Nephron (organoid): Measurements from ENCODE around the gene MLANA.

Source experiments
- H3K27ac Mint-ChIP-seq, 3 experiments: 2 replicates each; pipeline ENCODE4 v1.8.0; 2020; ENCODE audit warnings: mixed read lengths in 3 of 3, mild to moderate bottlenecking in 2 of 3, moderate library complexity in 1 of 3
- H3K27me3 Mint-ChIP-seq: 2 replicates; pipeline ENCODE4 v1.8.0; 2021; ENCODE audit warnings: low read depth, mild to moderate bottlenecking, moderate library complexity, mixed read lengths
- H3K36me3 Mint-ChIP-seq: 2 replicates; pipeline ENCODE4 v1.8.0; 2020; ENCODE audit warnings: low read depth, mixed read lengths
- H3K4me1 Mint-ChIP-seq: 2 replicates; pipeline ENCODE4 v1.8.0; 2020; ENCODE audit warnings: mixed read lengths
- H3K4me3 Mint-ChIP-seq, 3 experiments: 2 replicates each; pipeline ENCODE4 v1.8.0; 2020; ENCODE audit warnings: mild to moderate bottlenecking in 3 of 3, mixed read lengths in 3 of 3, moderate library complexity in 2 of 3
- H3K9me3 Mint-ChIP-seq: 2 replicates; pipeline ENCODE4 v1.8.0; 2020; ENCODE audit warnings: mixed read lengths
- TF ChIP-seq, protein P1 (sequence below), 3 experiments: fragments of 200-600 bp; sonication (generic); IDR thresholded peaks; one replicate each; pipeline ENCODE4 v1.5.0; 2021; ENCODE audit warnings: antibody characterized with exemption in 3 of 3; ENCODE audit not compliant: unreplicated experiment in 3 of 3

Gene MLANA

GRCh38 chr9:5899292-5899691 is 8.6 kb downstream of the MLANA start:
- peaks cover 6% of the 10 kb centered on the region for H3K4me1 Mint-ChIP-seq
- TF ChIP-seq, protein P1, sequence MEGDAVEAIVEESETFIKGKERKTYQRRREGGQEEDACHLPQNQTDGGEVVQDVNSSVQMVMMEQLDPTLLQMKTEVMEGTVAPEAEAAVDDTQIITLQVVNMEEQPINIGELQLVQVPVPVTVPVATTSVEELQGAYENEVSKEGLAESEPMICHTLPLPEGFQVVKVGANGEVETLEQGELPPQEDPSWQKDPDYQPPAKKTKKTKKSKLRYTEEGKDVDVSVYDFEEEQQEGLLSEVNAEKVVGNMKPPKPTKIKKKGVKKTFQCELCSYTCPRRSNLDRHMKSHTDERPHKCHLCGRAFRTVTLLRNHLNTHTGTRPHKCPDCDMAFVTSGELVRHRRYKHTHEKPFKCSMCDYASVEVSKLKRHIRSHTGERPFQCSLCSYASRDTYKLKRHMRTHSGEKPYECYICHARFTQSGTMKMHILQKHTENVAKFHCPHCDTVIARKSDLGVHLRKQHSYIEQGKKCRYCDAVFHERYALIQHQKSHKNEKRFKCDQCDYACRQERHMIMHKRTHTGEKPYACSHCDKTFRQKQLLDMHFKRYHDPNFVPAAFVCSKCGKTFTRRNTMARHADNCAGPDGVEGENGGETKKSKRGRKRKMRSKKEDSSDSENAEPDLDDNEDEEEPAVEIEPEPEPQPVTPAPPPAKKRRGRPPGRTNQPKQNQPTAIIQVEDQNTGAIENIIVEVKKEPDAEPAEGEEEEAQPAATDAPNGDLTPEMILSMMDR (IDR thresholded peaks at IDR 0.05; ENCODE audit: unreplicated experiment in 3 of 3) = no peak
- H3K27ac Mint-ChIP-seq = no peak overlapping the region

DNA sequence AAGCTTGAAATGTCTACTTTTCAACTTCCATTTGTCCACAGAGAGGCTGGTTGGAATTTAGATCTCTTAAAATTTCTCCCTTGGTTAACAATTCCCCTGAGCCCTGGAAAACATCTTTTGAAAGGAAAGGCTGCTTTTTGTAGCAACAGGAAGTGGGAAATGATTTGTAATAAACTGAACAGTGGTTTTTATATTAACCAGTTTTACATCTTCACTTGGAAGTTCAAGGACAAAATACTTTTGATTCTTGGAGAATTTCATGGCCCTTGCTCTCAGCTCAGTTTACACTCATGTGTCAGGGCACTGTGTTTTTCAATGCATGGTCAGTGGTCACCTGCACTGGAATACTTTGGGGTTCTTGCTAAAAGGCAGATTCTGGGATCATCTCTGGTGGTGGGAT is 9.9 kb downstream of the MLANA start:
- H3K4me1 Mint-ChIP-seq = peaks cover 6% of the 10 kb centered on the region
- TF ChIP-seq, protein P1 (IDR thresholded peaks at IDR 0.05; ENCODE audit: unreplicated experiment in 3 of 3) = no peak
- H3K36me3 Mint-ChIP-seq = peaks cover 33% of the 10 kb centered on the region
- peak overlapping the region; percentile 67 to 93 (median 87) for H3K27ac Mint-ChIP-seq
- no peak overlapping the region for H3K4me3 Mint-ChIP-seq
- H3K9me3 Mint-ChIP-seq = no peaks in the 10 kb centered on the region
- H3K27me3 Mint-ChIP-seq = no peaks in the 10 kb centered on the region

More at GRCh38 chr9:5899292-5899691, 8.6 kb downstream of the MLANA start:
- Mint-ChIP-seq H3K36me3 (peaks cover 24% of the 10 kb centered on the region), H3K9me3 (no peaks in the 10 kb centered on the region), H3K27me3 (no peaks in the 10 kb centered on the region), H3K4me3 (no peak overlapping the region)

GRCh38 chr9:5902377-5902776 is 11.7 kb downstream of the MLANA start:
- H3K9me3 Mint-ChIP-seq = no peaks in the 10 kb centered on the region
- no peaks in the 10 kb centered on the region for H3K27me3 Mint-ChIP-seq
- H3K4me1 Mint-ChIP-seq = peaks cover 6% of the 10 kb centered on the region
- H3K27ac Mint-ChIP-seq = no peak overlapping the region
- TF ChIP-seq, protein P1 (IDR thresholded peaks at IDR 0.05; ENCODE audit: unreplicated experiment in 3 of 3) = no peak
- H3K36me3 Mint-ChIP-seq = peaks cover 28% of the 10 kb centered on the region
- H3K4me3 Mint-ChIP-seq = no peak overlapping the region

GRCh38 chr9:5908918-5909317 is 18.2 kb downstream of the MLANA start:
- TF ChIP-seq, protein P1 (IDR thresholded peaks at IDR 0.05; ENCODE audit: unreplicated experiment in 3 of 3) = no peak
- Mint-ChIP-seq H3K4me1 (no peaks in the 10 kb centered on the region), H3K27me3 (no peaks in the 10 kb centered on the region), H3K9me3 (no peaks in the 10 kb centered on the region), H3K36me3 (peaks cover 24% of the 10 kb centered on the region), H3K27ac (no peak overlapping the region), H3K4me3 (no peak overlapping the region)

GRCh38 chr9:5909976-5910375 is 19.3 kb downstream of the MLANA start:
- H3K36me3 Mint-ChIP-seq = peaks cover 18% of the 10 kb centered on the region
- TF ChIP-seq, protein P1 (IDR thresholded peaks at IDR 0.05; ENCODE audit: unreplicated experiment in 3 of 3) = no peak
- no peaks in the 10 kb centered on the region for H3K4me1 Mint-ChIP-seq
- H3K9me3 Mint-ChIP-seq = no peaks in the 10 kb centered on the region
- H3K27ac Mint-ChIP-seq = no peak overlapping the region
- H3K4me3 Mint-ChIP-seq = no peak overlapping the region
- H3K27me3 Mint-ChIP-seq = no peaks in the 10 kb centered on the region

DNA sequence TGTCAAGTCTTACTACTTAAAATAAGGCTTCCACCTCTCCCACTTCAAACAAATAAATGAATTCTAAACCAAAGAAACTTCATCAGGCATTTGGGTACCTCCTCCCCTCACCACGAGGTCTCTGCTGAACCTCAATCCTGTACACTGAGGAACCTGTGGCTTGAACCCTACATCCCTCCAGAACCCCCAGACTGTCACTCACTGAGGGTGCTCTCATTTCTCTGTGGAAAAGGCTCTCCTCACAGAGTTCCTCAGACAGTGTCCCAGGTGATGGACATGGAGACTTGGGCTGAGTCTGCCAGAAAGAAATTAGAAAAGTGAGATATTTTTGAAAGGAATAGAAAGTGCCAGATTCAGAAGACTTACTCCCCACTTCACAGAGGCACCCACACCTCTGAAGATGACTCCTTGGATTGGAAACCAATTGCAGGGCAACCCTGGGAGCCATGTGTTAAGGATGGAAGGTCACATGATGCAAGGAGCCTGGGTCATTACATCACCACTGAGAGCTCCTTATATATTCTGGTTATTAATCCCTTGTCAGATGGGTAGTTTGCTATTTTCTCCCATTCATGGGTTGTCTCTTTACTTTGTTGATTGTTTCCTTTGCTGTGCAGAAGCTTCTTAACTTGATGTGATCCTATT is 19.8 kb downstream of the MLANA start:
- H3K27ac Mint-ChIP-seq = no peak overlapping the region
- TF ChIP-seq, protein P1 (IDR thresholded peaks at IDR 0.05; ENCODE audit: unreplicated experiment in 3 of 3) = no peak
- H3K9me3 Mint-ChIP-seq = no peaks in the 10 kb centered on the region
- no peaks in the 10 kb centered on the region for H3K4me1 Mint-ChIP-seq
- no peak overlapping the region for H3K4me3 Mint-ChIP-seq
- peaks cover 14% of the 10 kb centered on the region for H3K36me3 Mint-ChIP-seq
- no peaks in the 10 kb centered on the region for H3K27me3 Mint-ChIP-seq
